Activated CD4-positive, CD25-positive, alpha-beta regulatory T cell (primary cell): Measurements from ENCODE around the gene DHRS12.

ENCODE experiments used
- DNase-seq, 4 experiments: peaks; one replicate each; lab custom pipeline; 2025; lab: John Stamatoyannopoulos, UW

The DHRS12 gene

GRCh38 chr13:51783428-51784094 lies 20.4 kb downstream of the DHRS12 start:
- DNase-seq: no peak

- no peak for DNase-seq
These were observed 21.8 kb downstream of the DHRS12 start for GRCh38 chr13:51782026-51782710.

- no peak for DNase-seq
These were observed 22.5 kb downstream of the DHRS12 start for GRCh38 chr13:51781246-51782022.

- DNase-seq: no peak
These were observed 23.9 kb downstream of the DHRS12 start for GRCh38 chr13:51780099-51780498.

GRCh38 chr13:51778392-51778791 lies 25.6 kb downstream of the DHRS12 start:
- DNase-seq: no peak

GRCh38 chr13:51777921-51778320 lies 26.0 kb downstream of the DHRS12 start:
- DNase-seq: no peak

GRCh38 chr13:51776179-51776578 lies 27.8 kb downstream of the DHRS12 start:
- no peak for DNase-seq

GRCh38 chr13:51773515-51773914 lies 30.4 kb downstream of the DHRS12 start:
- DNase-seq: no peak

- no peak for DNase-seq
These were observed 31.2 kb downstream of the DHRS12 start for GRCh38 chr13:51772781-51773180.

GRCh38 chr13:51772105-51772455 lies 31.9 kb downstream of the DHRS12 start:
- DNase-seq: no peak

GRCh38 chr13:51771418-51772104 lies 32.4 kb downstream of the DHRS12 start:
- no peak for DNase-seq

GRCh38 chr13:51770681-51771417 lies 33.1 kb downstream of the DHRS12 start:
- DNase-seq: no peak

GRCh38 chr13:51770160-51770559 lies 33.8 kb downstream of the DHRS12 start:
- no peak for DNase-seq

GRCh38 chr13:51769455-51770127 lies 34.4 kb downstream of the DHRS12 start:
- no peak for DNase-seq

GRCh38 chr13:51768976-51769375 lies 35.0 kb downstream of the DHRS12 start:
- no peak for DNase-seq

GRCh38 chr13:51768378-51768921 lies 35.5 kb downstream of the DHRS12 start:
- DNase-seq: no peak

GRCh38 chr13:51767100-51767499 lies 36.9 kb downstream of the DHRS12 start:
- DNase-seq: no peak

- no peak for DNase-seq
These were observed 38.8 kb downstream of the DHRS12 start for GRCh38 chr13:51765142-51765515.

GRCh38 chr13:51764184-51765141 lies 39.5 kb downstream of the DHRS12 start:
- peak in 2 of 4 experiments; percentile 19 to 29 for DNase-seq

- no peak for DNase-seq
These were observed 40.5 kb downstream of the DHRS12 start for GRCh38 chr13:51763486-51763885.
